Tibial artery (tissue), 4 donors: ENCODE results near the gene NINJ2.

ENCODE experiments used
- DNase-seq, 2 donors: peaks; one replicate each; pipeline ENCODE4 v3.0.0-alpha.2; 2019
- H3K27ac ChIP-seq, 2 donors: fragments of 200-600 bp; sonication (generic) in 1 of 2; 1 replicate in 1 of 2; 2 replicates in 1 of 2; pipeline ENCODE4 v1.5.1; 2018 to 2019; ENCODE audit warnings: mild to moderate bottlenecking in 1 of 2
- H3K27me3 ChIP-seq, 2 donors: fragments of 200-600 bp; sonication (generic) in 1 of 2; one replicate each; pipeline versions ENCODE4 v1.5.1 to v1.6.0; 2016 to 2019
- H3K36me3 ChIP-seq, 3 donors: fragments of 200-600 bp; sonication (generic) in 2 of 3; one replicate each; pipeline ENCODE4 v1.5.1; 2016 to 2019; ENCODE audit warnings: mild to moderate bottlenecking in 2 of 3
- H3K4me1 ChIP-seq, 4 donors: fragments of 200-600 bp; sonication (generic) in 2 of 4; 1 replicate in 3 of 4; 2 replicates in 1 of 4; pipeline ENCODE4 v1.5.1; 2016 to 2019
- H3K4me3 ChIP-seq, 2 donors: fragments of 200-600 bp; sonication (generic) in 1 of 2; 1 replicate in 1 of 2; 2 replicates in 1 of 2; pipeline ENCODE4 v1.5.1; 2018 to 2019; ENCODE audit warnings: mild to moderate bottlenecking in 2 of 2
- H3K9me3 ChIP-seq, 3 donors: fragments of 200-600 bp; sonication (generic) in 1 of 3; one replicate each; pipeline ENCODE4 v1.5.1; 2016 to 2019
- CTCF ChIP-seq, 2 experiments: fragments of 200-600 bp in 1 of 2; fragments of 450-650 bp in 1 of 2; IDR thresholded peaks; one replicate each; pipeline ENCODE4 v1.5.1; 2017 to 2019; ENCODE audit warnings: antibody characterized with exemption in 2 of 2, mild to moderate bottlenecking in 1 of 2, moderate library complexity in 1 of 2
- intact Hi-C: fragments of 100-400 bp; cut with DNase I; formaldehyde crosslinking; loops from one replicate; pipeline ENCODE4 v1.15.0; 2023; ENCODE audit warnings: low total_unique reads

Gene NINJ2

GRCh38 chr12:570435-570920, 92.8 kb downstream of the NINJ2 start:
- Histone ChIP-seq H3K36me3 (no peaks in the 10 kb centered on the region), H3K9me3 (no peaks in the 10 kb centered on the region), H3K4me1 (peaks cover 0 to 35% (median 28%) of the 10 kb centered on the region in 4 donors), H3K27ac (peak overlapping the region; percentile 87 to 94), H3K4me3 (peak overlapping the region; percentile 67 to 79), H3K27me3 (no peaks in the 10 kb centered on the region)
- no peak for TF ChIP-seq CTCF (IDR thresholded peaks at IDR 0.05)
- intact Hi-C loops = loop anchor here (2.0 to 5.0 kb wide), 2 partner anchors 77 to 182 kb away; partner anchors contain the start of gene WNK1
- DNase-seq = peak; percentile 78 to 93

GRCh38 chr12:569803-570434, 93.3 kb downstream of the NINJ2 start:
- DNase-seq = peak; percentile 87 to 92
- H3K9me3 ChIP-seq = no peaks in the 10 kb centered on the region

GRCh38 chr12:569091-569676, 94.1 kb downstream of the NINJ2 start:
- peak overlapping the region in 1 of 2 donors; percentile 94 for H3K27ac ChIP-seq
- peaks cover 0 to 29% (median 23%) of the 10 kb centered on the region in 4 donors for H3K4me1 ChIP-seq
- no peaks in the 10 kb centered on the region for H3K27me3 ChIP-seq
- peak overlapping the region in 1 of 2 donors; percentile 79 for H3K4me3 ChIP-seq
- TF ChIP-seq CTCF (IDR thresholded peaks at IDR 0.05) = no peak
- intact Hi-C loops = loop anchor here (5.0 to 10.0 kb wide), 2 partner anchors 378 to 1026 kb away; partner anchors contain the start of genes FBXL14 and RAD52
- no peaks in the 10 kb centered on the region for H3K36me3 ChIP-seq
- H3K9me3 ChIP-seq = no peaks in the 10 kb centered on the region
- DNase-seq = peak; percentile 14 to 58

More at GRCh38 chr12:569803-570434, 93.3 kb downstream of the NINJ2 start:
- Histone ChIP-seq H3K27me3 (no peaks in the 10 kb centered on the region), H3K4me3 (peak overlapping the region; percentile 67 to 79), H3K36me3 (no peaks in the 10 kb centered on the region), H3K4me1 (peaks cover 0 to 30% (median 23%) of the 10 kb centered on the region in 4 donors), H3K27ac (peak overlapping the region; percentile 87 to 94)
- peak; percentile 90 to 97 for TF ChIP-seq CTCF (IDR thresholded peaks at IDR 0.05)
- intact Hi-C loops = loop anchor here (2.0 to 10.0 kb wide), 4 partner anchors 77 to 1025 kb away; partner anchors contain the start of genes FBXL14, RAD52 and WNK1

GRCh38 chr12:568486-568885, 94.8 kb downstream of the NINJ2 start:
- Histone ChIP-seq H3K27ac (no peak overlapping the region), H3K4me3 (no peak overlapping the region), H3K4me1 (peaks cover 0 to 29% (median 23%) of the 10 kb centered on the region in 4 donors), H3K9me3 (no peaks in the 10 kb centered on the region), H3K27me3 (no peaks in the 10 kb centered on the region), H3K36me3 (no peaks in the 10 kb centered on the region)
- intact Hi-C loops = loop anchor here (5.0 to 10.0 kb wide), 2 partner anchors 379 to 1026 kb away; partner anchors contain the start of genes FBXL14 and RAD52
- TF ChIP-seq CTCF (IDR thresholded peaks at IDR 0.05) = no peak
- DNase-seq = no peak

GRCh38 chr12:565589-566105, 97.6 kb downstream of the NINJ2 start:
- H3K36me3 ChIP-seq = peaks cover 0 to 15% (median 4%) of the 10 kb centered on the region in 3 donors
- no peaks in the 10 kb centered on the region for H3K9me3 ChIP-seq
- H3K27me3 ChIP-seq = no peaks in the 10 kb centered on the region
- TF ChIP-seq CTCF (IDR thresholded peaks at IDR 0.05) = no peak
- H3K4me1 ChIP-seq = peaks cover 0 to 9% (median 7%) of the 10 kb centered on the region in 4 donors
- H3K27ac ChIP-seq = no peak overlapping the region
- H3K4me3 ChIP-seq = no peak overlapping the region
- intact Hi-C loops = loop anchor here (5.0 to 10.0 kb wide), 2 partner anchors 382 to 1029 kb away; partner anchors contain the start of genes FBXL14 and RAD52
- no peak for DNase-seq
